ENCODE results near the gene HPS1.

GRCh38 chr10:98390406-98390805 lies 56.3 kb downstream of the HPS1 start:
- no peak for TF ChIP-seq CTCF (conservative IDR thresholded peaks at IDR 0.05; ENCODE audit: low read depth, low read length)
- TF ChIP-seq EZH2 (IDR thresholded peaks at IDR 0.05; ENCODE audit: low read length, unreplicated experiment): no peak
